Ishikawa (cell line): ENCODE data around the gene KAT6B.

ENCODE experiments used
- CEBPB ChIP-seq: IDR thresholded peaks from 2 replicates; pipeline ENCODE4 v1.6.1; 2012
- CREB1 ChIP-seq: IDR thresholded peaks from 2 replicates; pipeline ENCODE4 v1.6.1; 2012; ENCODE audit warnings: low read depth
- EGR1 ChIP-seq: IDR thresholded peaks from 2 replicates; pipeline ENCODE4 v1.6.1; 2012
- EP300 ChIP-seq: IDR thresholded peaks from 2 replicates; pipeline ENCODE4 v1.6.1; 2012; ENCODE audit warnings: borderline replicate concordance
- FOXM1 ChIP-seq: IDR thresholded peaks from 2 replicates; pipeline ENCODE4 v1.6.1; 2012; ENCODE audit warnings: low read depth, borderline replicate concordance
- NFIC ChIP-seq: IDR thresholded peaks from 2 replicates; pipeline ENCODE4 v1.6.1; 2012
- RAD21 ChIP-seq: IDR thresholded peaks from 2 replicates; pipeline ENCODE4 v1.6.1; 2012; ENCODE audit warnings: low read depth
- TAF1 ChIP-seq: IDR thresholded peaks from 2 replicates; pipeline ENCODE4 v1.6.1; 2012; ENCODE audit warnings: low read depth, mild to moderate bottlenecking
- TCF12 ChIP-seq: IDR thresholded peaks from 2 replicates; pipeline ENCODE4 v1.6.1; 2012; ENCODE audit warnings: low read depth
- TEAD4 ChIP-seq: IDR thresholded peaks from 2 replicates; pipeline ENCODE4 v1.6.1; 2012
- YY1 ChIP-seq: IDR thresholded peaks from 2 replicates; pipeline ENCODE4 v1.6.1; 2012; ENCODE audit warnings: low read depth
- ZBTB7A ChIP-seq: IDR thresholded peaks from 2 replicates; pipeline ENCODE4 v1.6.1; 2012; ENCODE audit warnings: low read depth
- TF ChIP-seq, protein P1 (sequence below): IDR thresholded peaks from 2 replicates; pipeline ENCODE4 v1.6.1; 2012; ENCODE audit warnings: low read depth, mild to moderate bottlenecking
- TF ChIP-seq, protein P2 (sequence below): IDR thresholded peaks from 2 replicates; pipeline ENCODE4 v1.6.1; 2012
- TF ChIP-seq, protein P3 (sequence below): IDR thresholded peaks from 2 replicates; pipeline ENCODE4 v1.6.1; 2012

The KAT6B gene

DNA sequence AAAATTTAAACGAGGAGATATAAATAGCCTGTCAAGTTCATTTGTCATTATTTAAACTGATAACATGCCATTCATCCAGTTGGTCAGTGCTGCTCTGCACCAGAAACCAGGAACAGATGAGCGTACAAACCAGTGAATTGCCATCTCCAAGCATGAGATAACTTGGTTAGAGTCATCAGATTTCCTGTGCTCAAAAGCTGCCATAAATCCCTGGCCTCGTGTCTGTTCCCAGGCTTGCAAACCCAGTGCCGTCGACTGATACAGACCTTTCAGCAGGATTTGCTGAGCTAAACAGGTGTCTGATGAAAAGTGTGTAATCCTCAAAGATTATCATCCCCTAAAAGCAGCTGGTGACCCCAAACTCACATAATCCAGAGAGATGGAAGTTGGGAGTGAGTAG lies 189.0 kb downstream of the KAT6B start:
- no peak for TF ChIP-seq CREB1
- no peak for TF ChIP-seq TAF1
- TF ChIP-seq FOXM1: no peak
- no peak for TF ChIP-seq EP300
- no peak for TF ChIP-seq RAD21
- TF ChIP-seq YY1: no peak
- no peak for TF ChIP-seq TEAD4
- TF ChIP-seq, protein P1, sequence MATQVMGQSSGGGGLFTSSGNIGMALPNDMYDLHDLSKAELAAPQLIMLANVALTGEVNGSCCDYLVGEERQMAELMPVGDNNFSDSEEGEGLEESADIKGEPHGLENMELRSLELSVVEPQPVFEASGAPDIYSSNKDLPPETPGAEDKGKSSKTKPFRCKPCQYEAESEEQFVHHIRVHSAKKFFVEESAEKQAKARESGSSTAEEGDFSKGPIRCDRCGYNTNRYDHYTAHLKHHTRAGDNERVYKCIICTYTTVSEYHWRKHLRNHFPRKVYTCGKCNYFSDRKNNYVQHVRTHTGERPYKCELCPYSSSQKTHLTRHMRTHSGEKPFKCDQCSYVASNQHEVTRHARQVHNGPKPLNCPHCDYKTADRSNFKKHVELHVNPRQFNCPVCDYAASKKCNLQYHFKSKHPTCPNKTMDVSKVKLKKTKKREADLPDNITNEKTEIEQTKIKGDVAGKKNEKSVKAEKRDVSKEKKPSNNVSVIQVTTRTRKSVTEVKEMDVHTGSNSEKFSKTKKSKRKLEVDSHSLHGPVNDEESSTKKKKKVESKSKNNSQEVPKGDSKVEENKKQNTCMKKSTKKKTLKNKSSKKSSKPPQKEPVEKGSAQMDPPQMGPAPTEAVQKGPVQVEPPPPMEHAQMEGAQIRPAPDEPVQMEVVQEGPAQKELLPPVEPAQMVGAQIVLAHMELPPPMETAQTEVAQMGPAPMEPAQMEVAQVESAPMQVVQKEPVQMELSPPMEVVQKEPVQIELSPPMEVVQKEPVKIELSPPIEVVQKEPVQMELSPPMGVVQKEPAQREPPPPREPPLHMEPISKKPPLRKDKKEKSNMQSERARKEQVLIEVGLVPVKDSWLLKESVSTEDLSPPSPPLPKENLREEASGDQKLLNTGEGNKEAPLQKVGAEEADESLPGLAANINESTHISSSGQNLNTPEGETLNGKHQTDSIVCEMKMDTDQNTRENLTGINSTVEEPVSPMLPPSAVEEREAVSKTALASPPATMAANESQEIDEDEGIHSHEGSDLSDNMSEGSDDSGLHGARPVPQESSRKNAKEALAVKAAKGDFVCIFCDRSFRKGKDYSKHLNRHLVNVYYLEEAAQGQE: no peak
- TF ChIP-seq TCF12: no peak

DNA sequence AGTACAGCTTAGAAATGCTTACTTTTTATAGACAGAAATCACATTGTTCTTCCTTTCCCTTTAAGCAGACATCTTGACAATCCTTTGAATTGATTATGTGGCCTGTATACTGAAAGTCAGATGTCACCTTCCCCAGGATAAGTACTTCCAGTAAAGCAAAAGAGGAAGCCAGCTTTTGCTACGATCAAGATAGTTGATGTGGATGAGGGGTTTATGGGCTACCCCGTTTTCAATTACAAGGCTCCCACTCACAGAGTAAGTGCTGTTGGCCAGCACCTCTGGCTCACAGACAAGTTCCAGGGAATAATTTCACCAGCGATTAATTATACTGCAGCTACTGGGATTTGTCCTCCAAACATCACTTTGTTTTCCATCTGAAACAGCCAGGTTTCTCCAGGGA lies 189.9 kb downstream of the KAT6B start:
- TF ChIP-seq ZBTB7A (no peak), TCF12 (no peak), NFIC (no peak), FOXM1 (no peak), CREB1 (no peak), EP300 (no peak), RAD21 (no peak), EGR1 (no peak), TAF1 (no peak), TEAD4 (no peak), CEBPB (no peak), YY1 (no peak)
- TF ChIP-seq, protein P2, sequence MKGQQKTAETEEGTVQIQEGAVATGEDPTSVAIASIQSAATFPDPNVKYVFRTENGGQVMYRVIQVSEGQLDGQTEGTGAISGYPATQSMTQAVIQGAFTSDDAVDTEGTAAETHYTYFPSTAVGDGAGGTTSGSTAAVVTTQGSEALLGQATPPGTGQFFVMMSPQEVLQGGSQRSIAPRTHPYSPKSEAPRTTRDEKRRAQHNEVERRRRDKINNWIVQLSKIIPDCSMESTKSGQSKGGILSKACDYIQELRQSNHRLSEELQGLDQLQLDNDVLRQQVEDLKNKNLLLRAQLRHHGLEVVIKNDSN: no peak
- TF ChIP-seq, protein P3, sequence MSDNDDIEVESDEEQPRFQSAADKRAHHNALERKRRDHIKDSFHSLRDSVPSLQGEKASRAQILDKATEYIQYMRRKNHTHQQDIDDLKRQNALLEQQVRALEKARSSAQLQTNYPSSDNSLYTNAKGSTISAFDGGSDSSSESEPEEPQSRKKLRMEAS: no peak
- TF ChIP-seq, protein P1: no peak

DNA sequence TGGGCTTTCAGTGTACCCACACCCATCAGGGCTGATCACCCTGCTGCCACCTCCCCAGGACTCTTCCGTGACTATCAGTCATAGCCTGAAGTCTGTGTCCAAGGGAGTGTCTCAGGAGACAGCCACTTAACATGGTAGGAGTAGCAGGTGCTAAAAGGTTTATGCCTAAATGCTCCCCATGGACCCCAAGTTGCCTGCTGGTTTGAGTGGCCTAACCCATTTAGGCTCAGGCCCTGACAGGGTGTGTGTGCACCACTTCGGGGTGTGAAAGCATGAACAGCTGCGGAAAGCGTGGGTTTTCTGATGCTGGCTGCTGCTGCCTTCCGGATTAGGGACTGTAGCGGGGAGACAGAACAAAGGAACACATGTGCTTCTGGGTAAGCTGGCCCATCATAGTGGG lies 191.9 kb downstream of the KAT6B start:
- TF ChIP-seq ZBTB7A: no peak
- no peak for TF ChIP-seq YY1
- TF ChIP-seq CEBPB: no peak
- no peak for TF ChIP-seq FOXM1
- no peak for TF ChIP-seq EP300
- TF ChIP-seq TAF1: no peak
- TF ChIP-seq, protein P1: no peak
- TF ChIP-seq CREB1: no peak
- TF ChIP-seq EGR1: no peak
- TF ChIP-seq, protein P3: no peak
- TF ChIP-seq TCF12: no peak
- no peak for TF ChIP-seq RAD21
- no peak for TF ChIP-seq NFIC
- TF ChIP-seq TEAD4: no peak
- TF ChIP-seq, protein P2: no peak

DNA sequence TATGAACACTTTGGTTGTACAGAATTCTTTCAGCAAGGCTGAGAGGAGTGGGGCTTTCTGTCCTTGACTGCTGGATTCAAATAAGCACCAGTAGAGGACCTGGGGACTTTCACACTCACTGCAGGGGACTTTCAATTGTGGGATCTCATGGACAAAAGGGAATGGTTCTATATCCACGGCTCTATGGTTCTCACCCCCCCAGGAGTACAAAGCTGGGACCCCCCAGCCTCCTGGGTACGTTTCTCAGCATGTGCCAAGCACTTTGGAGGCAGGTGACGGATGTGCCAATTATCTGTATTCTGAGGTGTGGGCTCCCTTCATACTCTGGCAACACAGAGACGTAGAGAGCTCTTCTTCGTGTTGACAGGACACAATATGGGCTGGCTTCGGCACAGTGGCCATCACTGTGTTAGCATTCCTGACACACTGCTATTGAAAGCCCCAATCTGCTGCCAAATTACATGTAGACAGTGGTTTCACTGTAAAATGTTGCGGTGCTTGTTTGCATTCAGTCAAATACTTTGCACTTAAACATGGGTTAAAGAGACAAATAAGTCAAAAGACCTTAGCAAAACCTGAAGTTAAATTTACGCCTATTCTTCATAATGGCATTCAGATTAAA lies 192.4 kb downstream of the KAT6B start:
- TF ChIP-seq, protein P2: no peak
- TF ChIP-seq, protein P3: no peak
- TF ChIP-seq YY1 (no peak), FOXM1 (no peak), EP300 (no peak), CEBPB (no peak), RAD21 (no peak), TCF12 (no peak), TAF1 (no peak), EGR1 (no peak), CREB1 (no peak), ZBTB7A (no peak)
